HL-60 (cell line): Measurements from ENCODE around the gene TAPBPL.

Source experiments
- POLR2AphosphoS5 ChIP-seq: IDR thresholded peaks from 2 replicates; pipeline ENCODE4 v1.6.1; 2012; ENCODE audit warnings: low read depth
- TF ChIP-seq, protein P1 (sequence below): IDR thresholded peaks from one replicate; pipeline ENCODE4 v1.5.1; 2011; ENCODE audit warnings: low read length, control low read depth, inconsistent platforms; ENCODE audit not compliant: insufficient read depth

DNA sequence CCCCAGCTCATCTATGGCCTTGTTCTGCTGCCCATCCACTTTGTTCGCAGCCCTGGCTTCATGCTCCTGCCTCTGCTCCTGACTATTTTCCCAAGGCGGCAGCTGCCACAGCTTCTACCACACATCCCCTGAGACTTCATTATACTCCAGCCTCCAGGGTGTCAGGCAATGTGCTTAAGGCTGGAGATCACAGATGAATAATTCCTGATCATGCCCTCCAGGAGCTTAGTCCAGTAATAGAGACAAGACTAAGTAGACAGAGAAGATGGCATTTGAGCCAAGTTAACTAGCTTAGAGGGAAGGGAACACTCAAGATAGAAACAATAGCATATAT lies 7.1 kb downstream of the TAPBPL start:
- TF ChIP-seq, protein P1, sequence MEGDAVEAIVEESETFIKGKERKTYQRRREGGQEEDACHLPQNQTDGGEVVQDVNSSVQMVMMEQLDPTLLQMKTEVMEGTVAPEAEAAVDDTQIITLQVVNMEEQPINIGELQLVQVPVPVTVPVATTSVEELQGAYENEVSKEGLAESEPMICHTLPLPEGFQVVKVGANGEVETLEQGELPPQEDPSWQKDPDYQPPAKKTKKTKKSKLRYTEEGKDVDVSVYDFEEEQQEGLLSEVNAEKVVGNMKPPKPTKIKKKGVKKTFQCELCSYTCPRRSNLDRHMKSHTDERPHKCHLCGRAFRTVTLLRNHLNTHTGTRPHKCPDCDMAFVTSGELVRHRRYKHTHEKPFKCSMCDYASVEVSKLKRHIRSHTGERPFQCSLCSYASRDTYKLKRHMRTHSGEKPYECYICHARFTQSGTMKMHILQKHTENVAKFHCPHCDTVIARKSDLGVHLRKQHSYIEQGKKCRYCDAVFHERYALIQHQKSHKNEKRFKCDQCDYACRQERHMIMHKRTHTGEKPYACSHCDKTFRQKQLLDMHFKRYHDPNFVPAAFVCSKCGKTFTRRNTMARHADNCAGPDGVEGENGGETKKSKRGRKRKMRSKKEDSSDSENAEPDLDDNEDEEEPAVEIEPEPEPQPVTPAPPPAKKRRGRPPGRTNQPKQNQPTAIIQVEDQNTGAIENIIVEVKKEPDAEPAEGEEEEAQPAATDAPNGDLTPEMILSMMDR, result no peak
- TF ChIP-seq POLR2AphosphoS5, result no peak
